Measurements from ENCODE around the gene SORCS2.

Gene SORCS2

DNA sequence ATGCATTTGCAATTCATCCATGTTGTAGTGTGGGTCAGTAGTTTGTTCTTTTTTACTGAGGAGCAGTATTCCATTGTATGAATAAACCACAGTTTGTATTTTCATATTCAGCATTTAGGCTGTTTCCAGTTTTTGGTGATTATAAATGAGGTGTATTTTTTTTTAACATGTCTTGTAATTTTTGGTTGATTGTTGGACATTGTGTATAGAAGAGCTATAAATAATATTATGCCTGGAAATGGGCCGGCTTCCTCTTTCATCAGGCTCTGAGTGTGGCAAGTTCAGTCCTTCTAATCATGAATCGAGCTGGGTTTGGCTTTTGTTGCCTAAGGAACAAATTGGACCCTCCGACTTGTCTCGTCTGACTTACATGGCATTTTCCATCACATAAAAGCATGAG lies 126.7 kb downstream of the SORCS2 start:
- no peaks in the 10 kb centered on the region for H3K4me1 ChIP-seq (ENCODE audit: control insufficient read depth, insufficient read depth, low read length)
- no peak overlapping the region for H3K4me3 ChIP-seq (ENCODE audit: low read depth, low read length)
- H3K36me3 ChIP-seq (ENCODE audit: control insufficient read depth in 2 of 2, insufficient read depth in 1 of 2, low read length in 2 of 2): no peaks in the 10 kb centered on the region
- H3K27ac ChIP-seq (ENCODE audit: extremely low read depth, low read depth, low read length): no peak overlapping the region
- POLR2A ChIA-PET: no interaction called here
- no peaks in the 10 kb centered on the region for H3K9me3 ChIP-seq (ENCODE audit: control insufficient read depth, insufficient read depth, low read depth, low read length)
- TF ChIP-seq ZNF24 (tag by site-specific recombination; IDR thresholded peaks at IDR 0.05): no peak
- TF ChIP-seq ZBTB20 (tag by site-specific recombination; IDR thresholded peaks at IDR 0.05): no peak
- TF ChIP-seq ZNF221 (tag by site-specific recombination; IDR thresholded peaks at IDR 0.05; ENCODE audit: borderline replicate concordance): no peak
- peak; percentile 42 for TF ChIP-seq SETDB1 (IDR thresholded peaks at IDR 0.05; ENCODE audit: insufficient read length, low read length)
- no peak for TF ChIP-seq ZNF366 (tag by site-specific recombination; conservative IDR thresholded peaks at IDR 0.05)
- TF ChIP-seq, protein P1, sequence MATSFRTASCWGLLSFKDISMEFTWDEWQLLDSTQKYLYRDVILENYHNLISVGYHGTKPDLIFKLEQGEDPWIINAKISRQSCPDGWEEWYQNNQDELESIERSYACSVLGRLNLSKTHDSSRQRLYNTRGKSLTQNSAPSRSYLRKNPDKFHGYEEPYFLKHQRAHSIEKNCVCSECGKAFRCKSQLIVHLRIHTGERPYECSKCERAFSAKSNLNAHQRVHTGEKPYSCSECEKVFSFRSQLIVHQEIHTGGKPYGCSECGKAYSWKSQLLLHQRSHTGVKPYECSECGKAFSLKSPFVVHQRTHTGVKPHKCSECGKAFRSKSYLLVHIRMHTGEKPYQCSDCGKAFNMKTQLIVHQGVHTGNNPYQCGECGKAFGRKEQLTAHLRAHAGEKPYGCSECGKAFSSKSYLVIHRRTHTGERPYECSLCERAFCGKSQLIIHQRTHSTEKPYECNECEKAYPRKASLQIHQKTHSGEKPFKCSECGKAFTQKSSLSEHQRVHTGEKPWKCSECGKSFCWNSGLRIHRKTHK (tag by site-specific recombination; IDR thresholded peaks at IDR 0.05): peak; percentile 97
- TF ChIP-seq, protein P2, sequence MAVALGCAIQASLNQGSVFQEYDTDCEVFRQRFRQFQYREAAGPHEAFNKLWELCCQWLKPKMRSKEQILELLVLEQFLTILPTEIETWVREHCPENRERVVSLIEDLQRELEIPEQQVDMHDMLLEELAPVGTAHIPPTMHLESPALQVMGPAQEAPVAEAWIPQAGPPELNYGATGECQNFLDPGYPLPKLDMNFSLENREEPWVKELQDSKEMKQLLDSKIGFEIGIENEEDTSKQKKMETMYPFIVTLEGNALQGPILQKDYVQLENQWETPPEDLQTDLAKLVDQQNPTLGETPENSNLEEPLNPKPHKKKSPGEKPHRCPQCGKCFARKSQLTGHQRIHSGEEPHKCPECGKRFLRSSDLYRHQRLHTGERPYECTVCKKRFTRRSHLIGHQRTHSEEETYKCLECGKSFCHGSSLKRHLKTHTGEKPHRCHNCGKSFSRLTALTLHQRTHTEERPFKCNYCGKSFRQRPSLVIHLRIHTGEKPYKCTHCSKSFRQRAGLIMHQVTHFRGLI (tag by site-specific recombination; IDR thresholded peaks at IDR 0.05): no peak
- TF ChIP-seq, protein P3, sequence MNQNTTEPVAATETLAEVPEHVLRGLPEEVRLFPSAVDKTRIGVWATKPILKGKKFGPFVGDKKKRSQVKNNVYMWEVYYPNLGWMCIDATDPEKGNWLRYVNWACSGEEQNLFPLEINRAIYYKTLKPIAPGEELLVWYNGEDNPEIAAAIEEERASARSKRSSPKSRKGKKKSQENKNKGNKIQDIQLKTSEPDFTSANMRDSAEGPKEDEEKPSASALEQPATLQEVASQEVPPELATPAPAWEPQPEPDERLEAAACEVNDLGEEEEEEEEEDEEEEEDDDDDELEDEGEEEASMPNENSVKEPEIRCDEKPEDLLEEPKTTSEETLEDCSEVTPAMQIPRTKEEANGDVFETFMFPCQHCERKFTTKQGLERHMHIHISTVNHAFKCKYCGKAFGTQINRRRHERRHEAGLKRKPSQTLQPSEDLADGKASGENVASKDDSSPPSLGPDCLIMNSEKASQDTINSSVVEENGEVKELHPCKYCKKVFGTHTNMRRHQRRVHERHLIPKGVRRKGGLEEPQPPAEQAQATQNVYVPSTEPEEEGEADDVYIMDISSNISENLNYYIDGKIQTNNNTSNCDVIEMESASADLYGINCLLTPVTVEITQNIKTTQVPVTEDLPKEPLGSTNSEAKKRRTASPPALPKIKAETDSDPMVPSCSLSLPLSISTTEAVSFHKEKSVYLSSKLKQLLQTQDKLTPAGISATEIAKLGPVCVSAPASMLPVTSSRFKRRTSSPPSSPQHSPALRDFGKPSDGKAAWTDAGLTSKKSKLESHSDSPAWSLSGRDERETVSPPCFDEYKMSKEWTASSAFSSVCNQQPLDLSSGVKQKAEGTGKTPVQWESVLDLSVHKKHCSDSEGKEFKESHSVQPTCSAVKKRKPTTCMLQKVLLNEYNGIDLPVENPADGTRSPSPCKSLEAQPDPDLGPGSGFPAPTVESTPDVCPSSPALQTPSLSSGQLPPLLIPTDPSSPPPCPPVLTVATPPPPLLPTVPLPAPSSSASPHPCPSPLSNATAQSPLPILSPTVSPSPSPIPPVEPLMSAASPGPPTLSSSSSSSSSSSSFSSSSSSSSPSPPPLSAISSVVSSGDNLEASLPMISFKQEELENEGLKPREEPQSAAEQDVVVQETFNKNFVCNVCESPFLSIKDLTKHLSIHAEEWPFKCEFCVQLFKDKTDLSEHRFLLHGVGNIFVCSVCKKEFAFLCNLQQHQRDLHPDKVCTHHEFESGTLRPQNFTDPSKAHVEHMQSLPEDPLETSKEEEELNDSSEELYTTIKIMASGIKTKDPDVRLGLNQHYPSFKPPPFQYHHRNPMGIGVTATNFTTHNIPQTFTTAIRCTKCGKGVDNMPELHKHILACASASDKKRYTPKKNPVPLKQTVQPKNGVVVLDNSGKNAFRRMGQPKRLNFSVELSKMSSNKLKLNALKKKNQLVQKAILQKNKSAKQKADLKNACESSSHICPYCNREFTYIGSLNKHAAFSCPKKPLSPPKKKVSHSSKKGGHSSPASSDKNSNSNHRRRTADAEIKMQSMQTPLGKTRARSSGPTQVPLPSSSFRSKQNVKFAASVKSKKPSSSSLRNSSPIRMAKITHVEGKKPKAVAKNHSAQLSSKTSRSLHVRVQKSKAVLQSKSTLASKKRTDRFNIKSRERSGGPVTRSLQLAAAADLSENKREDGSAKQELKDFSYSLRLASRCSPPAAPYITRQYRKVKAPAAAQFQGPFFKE (tag by site-specific recombination; IDR thresholded peaks at IDR 0.05; ENCODE audit: borderline replicate concordance): no peak
- TF ChIP-seq ZNF600 (tag by site-specific recombination; IDR thresholded peaks at IDR 0.05): no peak
- no peak for TF ChIP-seq ZSCAN23 (tag by site-specific recombination; IDR thresholded peaks at IDR 0.05)
- TF ChIP-seq, protein P4, sequence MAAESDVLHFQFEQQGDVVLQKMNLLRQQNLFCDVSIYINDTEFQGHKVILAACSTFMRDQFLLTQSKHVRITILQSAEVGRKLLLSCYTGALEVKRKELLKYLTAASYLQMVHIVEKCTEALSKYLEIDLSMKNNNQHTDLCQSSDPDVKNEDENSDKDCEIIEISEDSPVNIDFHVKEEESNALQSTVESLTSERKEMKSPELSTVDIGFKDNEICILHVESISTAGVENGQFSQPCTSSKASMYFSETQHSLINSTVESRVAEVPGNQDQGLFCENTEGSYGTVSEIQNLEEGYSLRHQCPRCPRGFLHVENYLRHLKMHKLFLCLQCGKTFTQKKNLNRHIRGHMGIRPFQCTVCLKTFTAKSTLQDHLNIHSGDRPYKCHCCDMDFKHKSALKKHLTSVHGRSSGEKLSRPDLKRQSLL (tag by site-specific recombination; IDR thresholded peaks at IDR 0.05): no peak
- no peak for TF ChIP-seq ZNF132 (tag by site-specific recombination; IDR thresholded peaks at IDR 0.05; ENCODE audit: borderline replicate concordance)
- TF ChIP-seq, protein P5, sequence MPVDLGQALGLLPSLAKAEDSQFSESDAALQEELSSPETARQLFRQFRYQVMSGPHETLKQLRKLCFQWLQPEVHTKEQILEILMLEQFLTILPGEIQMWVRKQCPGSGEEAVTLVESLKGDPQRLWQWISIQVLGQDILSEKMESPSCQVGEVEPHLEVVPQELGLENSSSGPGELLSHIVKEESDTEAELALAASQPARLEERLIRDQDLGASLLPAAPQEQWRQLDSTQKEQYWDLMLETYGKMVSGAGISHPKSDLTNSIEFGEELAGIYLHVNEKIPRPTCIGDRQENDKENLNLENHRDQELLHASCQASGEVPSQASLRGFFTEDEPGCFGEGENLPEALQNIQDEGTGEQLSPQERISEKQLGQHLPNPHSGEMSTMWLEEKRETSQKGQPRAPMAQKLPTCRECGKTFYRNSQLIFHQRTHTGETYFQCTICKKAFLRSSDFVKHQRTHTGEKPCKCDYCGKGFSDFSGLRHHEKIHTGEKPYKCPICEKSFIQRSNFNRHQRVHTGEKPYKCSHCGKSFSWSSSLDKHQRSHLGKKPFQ (tag by site-specific recombination; IDR thresholded peaks at IDR 0.05): no peak
- CTCF ChIA-PET: no interaction called here

Data from HEK293 (cell line).